Measurements from ENCODE around the gene ARID3A.

ARID3A gene

GRCh38 chr19:973726-974563, 48.1 kb downstream of the ARID3A start:
- no peaks in the 10 kb centered on the region for H4K20me1 ChIP-seq (ENCODE audit: insufficient read depth, low read length)
- no peak for TF ChIP-seq CTCF (IDR thresholded peaks at IDR 0.05; ENCODE audit: low read length)

GRCh38 chr19:974564-975257, 48.9 kb downstream of the ARID3A start:
- Histone ChIP-seq H3K9me2 (replicated peaks; ENCODE audit: insufficient read depth, low read length) (no peaks in the 10 kb centered on the region), H3F3A (ENCODE audit: insufficient read depth, low read length) (no peaks in the 10 kb centered on the region), H4K20me1 (ENCODE audit: insufficient read depth, low read length) (no peaks in the 10 kb centered on the region), H3K27ac (ENCODE audit: low read length) (no peak overlapping the region), H3K9me3 (replicated peaks; ENCODE audit: insufficient read depth, low read length) (no peaks in the 10 kb centered on the region), H3K27me3 (replicated peaks; ENCODE audit: insufficient read depth, low read length) (no peaks in the 10 kb centered on the region), H3K4me2 (ENCODE audit: low read depth, low read length) (no peak overlapping the region), H3K79me2 (ENCODE audit: low read length) (no peaks in the 10 kb centered on the region), H3K4me3 (ENCODE audit: low read length) (no peak overlapping the region), H3K9ac (ENCODE audit: low read length) (no peak overlapping the region), H3K36me3 (replicated peaks; ENCODE audit: insufficient read depth, low read length) (peaks cover 9% of the 10 kb centered on the region), H2AFZ (ENCODE audit: low read length) (no peak overlapping the region), H3K4me1 (ENCODE audit: low read length) (no peaks in the 10 kb centered on the region)
- DNase-seq = no peak
- TF ChIP-seq EZH2 (optimal IDR thresholded peaks at IDR 0.05; ENCODE audit: low read depth, low read length) (no peak), EZH2phosphoT487 (IDR thresholded peaks at IDR 0.05; ENCODE audit: low read length) (no peak), CTCF (IDR thresholded peaks at IDR 0.05; ENCODE audit: low read length) (no peak)

More at GRCh38 chr19:973726-974563, 48.1 kb downstream of the ARID3A start:
- H3K4me3 ChIP-seq (ENCODE audit: low read length) = no peak overlapping the region
- no peak overlapping the region for H2AFZ ChIP-seq (ENCODE audit: low read length)
- H3K4me2 ChIP-seq (ENCODE audit: low read depth, low read length) = no peak overlapping the region
- H3K27me3 ChIP-seq (replicated peaks; ENCODE audit: insufficient read depth, low read length) = no peaks in the 10 kb centered on the region
- H3K9me2 ChIP-seq (replicated peaks; ENCODE audit: insufficient read depth, low read length) = no peaks in the 10 kb centered on the region
- DNase-seq = no peak
- no peaks in the 10 kb centered on the region for H3K4me1 ChIP-seq (ENCODE audit: low read length)
- peaks cover 9% of the 10 kb centered on the region for H3K36me3 ChIP-seq (replicated peaks; ENCODE audit: insufficient read depth, low read length)
- no peaks in the 10 kb centered on the region for H3F3A ChIP-seq (ENCODE audit: insufficient read depth, low read length)
- no peak overlapping the region for H3K27ac ChIP-seq (ENCODE audit: low read length)
- H3K79me2 ChIP-seq (ENCODE audit: low read length) = no peaks in the 10 kb centered on the region
- no peak overlapping the region for H3K9ac ChIP-seq (ENCODE audit: low read length)
- H3K9me3 ChIP-seq (replicated peaks; ENCODE audit: insufficient read depth, low read length) = no peaks in the 10 kb centered on the region

DNA sequence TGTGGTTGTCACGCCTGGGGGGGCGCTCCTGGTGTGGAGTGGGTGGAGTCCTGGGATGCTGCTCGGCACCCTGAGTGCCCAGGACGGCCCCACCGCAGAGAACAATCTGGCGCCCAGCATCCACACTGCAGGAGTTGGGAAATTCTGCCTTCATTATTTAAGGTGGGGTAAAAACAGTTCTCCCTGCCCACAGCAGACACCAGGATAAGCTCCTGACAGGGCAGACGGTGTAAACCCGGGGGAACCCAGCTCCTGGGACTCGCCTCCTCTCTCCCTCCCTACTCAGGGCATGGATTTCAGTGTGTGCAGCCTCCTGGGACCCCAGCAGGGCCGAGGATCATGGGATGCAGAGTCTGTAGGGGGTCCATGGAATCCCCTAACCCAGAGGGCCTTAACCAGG, 50.6 kb downstream of the ARID3A start:
- Histone ChIP-seq H3K27me3 (replicated peaks; ENCODE audit: insufficient read depth, low read length) (no peaks in the 10 kb centered on the region), H3K27ac (ENCODE audit: low read length) (no peak overlapping the region), H3K4me2 (ENCODE audit: low read depth, low read length) (no peak overlapping the region), H3F3A (ENCODE audit: insufficient read depth, low read length) (no peaks in the 10 kb centered on the region), H3K9me3 (replicated peaks; ENCODE audit: insufficient read depth, low read length) (no peaks in the 10 kb centered on the region), H4K20me1 (ENCODE audit: insufficient read depth, low read length) (no peaks in the 10 kb centered on the region), H3K9ac (ENCODE audit: low read length) (no peak overlapping the region), H2AFZ (ENCODE audit: low read length) (no peak overlapping the region), H3K9me2 (replicated peaks; ENCODE audit: insufficient read depth, low read length) (no peaks in the 10 kb centered on the region), H3K79me2 (ENCODE audit: low read length) (no peaks in the 10 kb centered on the region), H3K4me1 (ENCODE audit: low read length) (no peaks in the 10 kb centered on the region), H3K4me3 (ENCODE audit: low read length) (no peak overlapping the region), H3K36me3 (replicated peaks; ENCODE audit: insufficient read depth, low read length) (no peaks in the 10 kb centered on the region)
- DNase-seq = no peak
- TF ChIP-seq EZH2 (optimal IDR thresholded peaks at IDR 0.05; ENCODE audit: low read depth, low read length) = no peak
- no peak for TF ChIP-seq CTCF (IDR thresholded peaks at IDR 0.05; ENCODE audit: low read length)
- TF ChIP-seq EZH2phosphoT487 (IDR thresholded peaks at IDR 0.05; ENCODE audit: low read length) = no peak

All from MM.1S (cell line).